ENCODE data around the gene HNRNPU.

The HNRNPU gene

DNA sequence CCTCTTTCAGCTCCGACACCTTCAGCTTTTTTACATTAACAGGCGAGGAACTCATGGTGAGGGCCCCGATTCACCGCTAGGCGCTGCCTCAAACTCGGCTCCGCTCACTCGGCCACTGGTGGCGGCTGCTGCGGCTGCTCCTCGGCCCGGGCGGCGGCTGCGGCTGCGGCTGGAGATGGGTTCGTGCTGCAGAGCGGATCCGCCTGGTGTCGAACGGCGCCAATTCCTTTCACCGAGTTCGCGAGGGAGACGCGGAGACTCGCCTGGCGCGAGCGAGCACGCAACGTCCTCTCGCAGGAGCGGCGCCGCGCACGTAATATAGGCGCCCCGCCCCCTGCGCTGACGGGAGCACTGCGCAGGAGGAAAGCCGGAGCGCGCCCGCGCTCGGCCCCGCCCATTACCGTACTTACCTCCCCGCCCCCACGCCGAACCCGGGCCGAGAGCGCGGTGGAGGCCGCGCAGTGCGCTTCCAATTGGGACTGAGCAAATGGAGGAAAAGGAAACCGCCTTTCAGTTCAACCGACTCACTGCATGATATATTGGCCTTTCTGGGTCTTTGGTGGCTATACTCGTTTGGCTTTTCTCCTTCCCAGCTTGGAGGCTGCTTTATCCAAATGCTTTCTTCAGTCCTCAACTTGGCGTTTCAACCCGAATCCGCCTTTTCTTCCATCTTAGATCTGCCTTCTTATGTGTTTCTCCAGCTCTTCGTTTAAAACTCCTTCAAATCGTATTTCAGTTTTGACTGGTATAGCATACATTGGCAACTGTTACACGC, at the start of gene HNRNPU:
TSS of gene HNRNPU (minus strand) at position 291 of the 775 bp plus-strand sequence. CDS start at position 55, 236 bp downstream.
- TF ChIP-seq, protein P1, sequence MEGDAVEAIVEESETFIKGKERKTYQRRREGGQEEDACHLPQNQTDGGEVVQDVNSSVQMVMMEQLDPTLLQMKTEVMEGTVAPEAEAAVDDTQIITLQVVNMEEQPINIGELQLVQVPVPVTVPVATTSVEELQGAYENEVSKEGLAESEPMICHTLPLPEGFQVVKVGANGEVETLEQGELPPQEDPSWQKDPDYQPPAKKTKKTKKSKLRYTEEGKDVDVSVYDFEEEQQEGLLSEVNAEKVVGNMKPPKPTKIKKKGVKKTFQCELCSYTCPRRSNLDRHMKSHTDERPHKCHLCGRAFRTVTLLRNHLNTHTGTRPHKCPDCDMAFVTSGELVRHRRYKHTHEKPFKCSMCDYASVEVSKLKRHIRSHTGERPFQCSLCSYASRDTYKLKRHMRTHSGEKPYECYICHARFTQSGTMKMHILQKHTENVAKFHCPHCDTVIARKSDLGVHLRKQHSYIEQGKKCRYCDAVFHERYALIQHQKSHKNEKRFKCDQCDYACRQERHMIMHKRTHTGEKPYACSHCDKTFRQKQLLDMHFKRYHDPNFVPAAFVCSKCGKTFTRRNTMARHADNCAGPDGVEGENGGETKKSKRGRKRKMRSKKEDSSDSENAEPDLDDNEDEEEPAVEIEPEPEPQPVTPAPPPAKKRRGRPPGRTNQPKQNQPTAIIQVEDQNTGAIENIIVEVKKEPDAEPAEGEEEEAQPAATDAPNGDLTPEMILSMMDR (IDR thresholded peaks at IDR 0.05; ENCODE audit: control insufficient read depth, insufficient read depth, low read depth, low read length, missing control alignments): peak; percentile 8
- DNase-seq (ENCODE audit: low read depth): peak; percentile 86
- peak within 1 kb of the TSS; percentile 93 for H3K4me3 ChIP-seq (ENCODE audit: control insufficient read depth, low read depth, low read length)

DNA sequence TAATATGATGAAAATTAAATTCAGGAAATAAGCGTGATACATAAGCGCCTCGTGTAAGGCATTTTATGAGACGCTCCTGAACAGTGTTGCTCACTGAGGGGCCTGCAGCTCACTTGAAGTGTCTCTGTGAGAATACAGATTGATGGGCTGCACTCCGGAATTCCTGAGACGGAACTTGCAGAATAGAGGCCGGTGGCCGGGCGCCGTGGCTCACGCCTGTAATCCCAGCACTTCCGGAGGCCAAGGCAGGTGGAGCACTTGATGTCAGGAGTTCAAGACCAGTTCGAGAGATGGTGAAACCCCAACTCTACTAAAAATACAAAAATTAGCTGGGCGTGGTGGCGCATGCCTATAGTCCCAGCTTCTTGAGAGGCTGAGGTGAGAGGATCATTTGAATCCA, 49.5 kb upstream of the HNRNPU start:
- no peak for DNase-seq (ENCODE audit: low read depth)
- TF ChIP-seq, protein P1 (IDR thresholded peaks at IDR 0.05; ENCODE audit: control insufficient read depth, insufficient read depth, low read depth, low read length, missing control alignments): no peak

DNA sequence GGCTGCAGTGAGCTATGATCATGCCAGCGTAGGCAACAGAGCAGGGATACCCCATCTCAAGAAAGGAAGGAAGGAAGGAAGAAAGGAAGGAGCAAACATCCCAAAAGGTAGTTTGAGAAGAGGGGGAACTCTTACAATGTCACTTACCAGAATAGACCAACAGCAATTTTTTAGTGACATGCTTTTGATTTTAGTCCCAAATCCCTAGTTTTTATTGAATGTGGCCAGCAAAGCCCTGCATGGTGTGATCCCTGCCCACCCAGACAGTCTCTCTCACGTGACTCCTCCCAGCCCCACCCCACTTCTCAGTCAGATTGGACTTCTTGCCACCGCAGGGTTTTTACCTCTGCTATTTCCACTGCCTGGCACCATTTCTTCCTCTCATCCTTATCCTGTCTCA, 39.8 kb upstream of the HNRNPU start:
- DNase-seq (ENCODE audit: low read depth): no peak
- no peak overlapping the region for H3K4me3 ChIP-seq (ENCODE audit: control insufficient read depth, low read depth, low read length)
- TF ChIP-seq, protein P1 (IDR thresholded peaks at IDR 0.05; ENCODE audit: control insufficient read depth, insufficient read depth, low read depth, low read length, missing control alignments): no peak

More for the DNA sequence above, 49.5 kb upstream of the HNRNPU start:
- H3K4me3 ChIP-seq (ENCODE audit: control insufficient read depth, low read depth, low read length): no peak overlapping the region

DNA sequence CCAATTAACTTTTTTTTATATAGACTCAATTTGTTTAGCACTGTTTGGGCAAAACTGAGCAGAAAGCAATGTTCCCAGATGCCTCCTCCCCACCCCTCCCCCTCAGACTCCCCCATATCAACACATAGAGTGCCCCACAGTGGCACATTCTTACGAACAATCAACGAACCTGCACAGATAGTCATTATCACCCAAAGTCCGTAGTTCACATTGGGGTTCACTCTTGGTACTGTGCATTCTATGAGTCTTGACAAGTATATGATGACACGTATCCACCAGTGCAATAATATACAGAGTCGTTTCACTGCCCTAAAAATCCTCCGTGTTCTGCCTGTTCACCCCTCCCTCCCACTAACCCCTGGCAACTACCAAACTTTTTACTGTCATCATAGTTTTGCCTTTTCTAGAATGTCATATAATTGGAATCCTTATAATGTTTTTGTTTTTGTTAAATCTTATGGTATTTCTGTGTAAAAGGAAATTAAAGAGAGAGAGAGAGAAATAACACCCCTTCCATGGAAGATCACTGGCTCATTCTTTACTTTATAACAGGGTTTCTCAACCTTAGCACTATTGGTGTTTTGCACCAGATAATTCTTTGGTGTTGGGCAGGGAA, 37.2 kb upstream of the HNRNPU start:
- no peak for DNase-seq (ENCODE audit: low read depth)
- no peak overlapping the region for H3K4me3 ChIP-seq (ENCODE audit: control insufficient read depth, low read depth, low read length)
- TF ChIP-seq, protein P1 (IDR thresholded peaks at IDR 0.05; ENCODE audit: control insufficient read depth, insufficient read depth, low read depth, low read length, missing control alignments): no peak

DNA sequence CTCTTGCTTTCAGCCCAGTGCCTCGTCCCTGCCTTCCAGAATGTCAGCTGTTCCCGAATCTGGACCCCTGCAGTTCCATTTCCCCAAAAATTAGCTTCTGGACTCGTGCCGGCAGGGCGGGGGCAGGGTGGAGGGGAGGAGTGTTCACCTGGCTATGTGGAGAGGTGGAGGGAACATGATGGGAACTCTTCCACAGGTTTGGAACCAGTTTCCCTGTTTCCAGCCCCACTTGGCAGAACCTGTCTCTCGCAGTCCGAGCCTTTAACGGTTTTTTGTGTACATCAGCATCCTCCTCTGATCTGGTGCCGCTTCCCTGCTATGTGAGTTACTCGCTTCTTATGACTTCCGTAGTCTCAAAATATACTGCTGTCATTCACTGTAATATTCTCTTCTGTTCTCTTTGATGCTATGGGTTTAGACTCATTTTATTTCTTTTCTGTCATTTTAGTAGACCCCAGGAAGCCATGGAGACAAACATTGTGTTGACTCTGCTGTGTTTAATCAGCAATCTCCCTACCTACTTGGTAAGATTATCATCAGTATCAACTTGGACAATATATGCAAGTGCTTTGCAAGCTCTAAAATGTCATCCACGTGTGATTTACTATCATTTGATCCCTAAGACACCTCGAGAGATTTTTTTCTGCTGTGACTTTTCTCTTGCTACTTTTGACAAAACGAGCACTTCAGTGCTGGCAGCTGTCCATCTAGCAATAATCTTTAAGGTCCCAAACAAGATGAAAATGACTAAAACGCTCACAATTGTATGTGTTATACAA, 33.3 kb upstream of the HNRNPU start:
- H3K4me3 ChIP-seq (ENCODE audit: control insufficient read depth, low read depth, low read length): no peak overlapping the region
- TF ChIP-seq, protein P1 (IDR thresholded peaks at IDR 0.05; ENCODE audit: control insufficient read depth, insufficient read depth, low read depth, low read length, missing control alignments): no peak
- no peak for DNase-seq (ENCODE audit: low read depth)

DNA sequence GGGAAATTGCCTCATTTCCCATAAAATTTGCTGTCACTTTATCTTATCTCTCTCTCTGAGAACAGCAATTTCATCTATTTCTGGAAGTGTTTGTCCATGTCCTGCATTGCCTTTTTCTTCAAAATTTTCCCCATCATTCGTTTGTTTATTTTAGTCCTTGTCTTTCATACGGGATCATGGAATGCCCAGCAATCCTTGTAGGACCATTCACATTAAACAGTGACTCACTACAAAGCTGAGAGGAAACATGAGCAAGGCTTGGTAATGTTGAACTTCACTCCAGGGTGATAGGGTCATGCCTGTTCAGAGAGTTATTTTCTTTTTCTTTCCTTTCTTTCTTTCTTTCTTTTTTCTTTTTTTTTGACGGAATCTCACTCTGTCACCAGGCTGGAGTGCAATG, 32.2 kb upstream of the HNRNPU start:
- H3K4me3 ChIP-seq (ENCODE audit: control insufficient read depth, low read depth, low read length): no peak overlapping the region
- TF ChIP-seq, protein P1 (IDR thresholded peaks at IDR 0.05; ENCODE audit: control insufficient read depth, insufficient read depth, low read depth, low read length, missing control alignments): no peak
- peak; percentile 44 for DNase-seq (ENCODE audit: low read depth)

Measured in AG09309 (cell line).